ENCODE measurements around the gene AURKAIP1.

Gene AURKAIP1

DNA sequence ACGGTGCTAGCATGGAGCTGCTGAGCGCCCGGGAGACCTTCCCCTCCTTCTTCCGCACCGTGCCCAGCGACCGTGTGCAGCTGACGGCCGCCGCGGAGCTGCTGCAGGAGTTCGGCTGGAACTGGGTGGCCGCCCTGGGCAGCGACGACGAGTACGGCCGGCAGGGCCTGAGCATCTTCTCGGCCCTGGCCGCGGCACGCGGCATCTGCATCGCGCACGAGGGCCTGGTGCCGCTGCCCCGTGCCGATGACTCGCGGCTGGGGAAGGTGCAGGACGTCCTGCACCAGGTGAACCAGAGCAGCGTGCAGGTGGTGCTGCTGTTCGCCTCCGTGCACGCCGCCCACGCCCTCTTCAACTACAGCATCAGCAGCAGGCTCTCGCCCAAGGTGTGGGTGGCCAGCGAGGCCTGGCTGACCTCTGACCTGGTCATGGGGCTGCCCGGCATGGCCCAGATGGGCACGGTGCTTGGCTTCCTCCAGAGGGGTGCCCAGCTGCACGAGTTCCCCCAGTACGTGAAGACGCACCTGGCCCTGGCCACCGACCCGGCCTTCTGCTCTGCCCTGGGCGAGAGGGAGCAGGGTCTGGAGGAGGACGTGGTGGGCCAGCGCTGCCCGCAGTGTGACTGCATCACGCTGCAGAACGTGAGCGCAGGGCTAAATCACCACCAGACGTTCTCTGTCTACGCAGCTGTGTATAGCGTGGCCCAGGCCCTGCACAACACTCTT is 42.8 kb downstream of the AURKAIP1 start:
- Histone ChIP-seq H3K27me3 (ENCODE audit: insufficient read depth, low read length) (no peaks in the 10 kb centered on the region), H3K4ac (ENCODE audit: low read depth, low read length) (no peak overlapping the region), H2BK12ac (ENCODE audit: low read length) (no peak overlapping the region), H3K9ac (ENCODE audit: low read length) (no peak overlapping the region), H2AK5ac (ENCODE audit: low read length) (no peak overlapping the region), H3K18ac (ENCODE audit: low read length) (no peak overlapping the region), H2BK120ac (ENCODE audit: insufficient read depth, low read length, poor library complexity) (no peak overlapping the region), H3K14ac (ENCODE audit: low read length) (no peak overlapping the region), H4K91ac (ENCODE audit: low read depth, low read length) (no peak overlapping the region), H2AFZ (ENCODE audit: insufficient read depth, low read length, poor library complexity) (no peak overlapping the region), H4K12ac (ENCODE audit: low read depth, low read length) (no peak overlapping the region), H2BK5ac (ENCODE audit: low read depth, low read length, poor library complexity) (no peak overlapping the region), H4K8ac (ENCODE audit: low read depth, low read length) (no peak overlapping the region), H3K79me2 (ENCODE audit: control insufficient read depth, insufficient read depth, low read length, poor library complexity) (no peaks in the 10 kb centered on the region), H3K4me1 (ENCODE audit: control insufficient read depth in 1 of 2, insufficient read depth in 2 of 2, low read length in 2 of 2) (no peaks in the 10 kb centered on the region), H3K36me3 (ENCODE audit: control insufficient read depth in 1 of 2, insufficient read depth in 2 of 2, low read length in 2 of 2) (peaks cover 32 to 33% of the 10 kb centered on the region in 2 experiments), H3K27ac (ENCODE audit: low read depth, low read length) (no peak overlapping the region), H3K23ac (ENCODE audit: low read length) (no peak overlapping the region), H3K4me2 (ENCODE audit: low read length) (no peak overlapping the region), H3K9me3 (ENCODE audit: insufficient read depth, low read depth, low read length) (peaks cover 12% of the 10 kb centered on the region), H3K79me1 (ENCODE audit: low read length) (no peaks in the 10 kb centered on the region), H3K4me3 (ENCODE audit: low read depth, low read length) (no peak overlapping the region)
- DNase-seq, result peak; percentile 44 to 57
- WGBS (ENCODE audit: extremely low coverage, insufficient coverage, insufficient read length), result no CpG with 5 or more reads among the region's 57 CpGs

DNA sequence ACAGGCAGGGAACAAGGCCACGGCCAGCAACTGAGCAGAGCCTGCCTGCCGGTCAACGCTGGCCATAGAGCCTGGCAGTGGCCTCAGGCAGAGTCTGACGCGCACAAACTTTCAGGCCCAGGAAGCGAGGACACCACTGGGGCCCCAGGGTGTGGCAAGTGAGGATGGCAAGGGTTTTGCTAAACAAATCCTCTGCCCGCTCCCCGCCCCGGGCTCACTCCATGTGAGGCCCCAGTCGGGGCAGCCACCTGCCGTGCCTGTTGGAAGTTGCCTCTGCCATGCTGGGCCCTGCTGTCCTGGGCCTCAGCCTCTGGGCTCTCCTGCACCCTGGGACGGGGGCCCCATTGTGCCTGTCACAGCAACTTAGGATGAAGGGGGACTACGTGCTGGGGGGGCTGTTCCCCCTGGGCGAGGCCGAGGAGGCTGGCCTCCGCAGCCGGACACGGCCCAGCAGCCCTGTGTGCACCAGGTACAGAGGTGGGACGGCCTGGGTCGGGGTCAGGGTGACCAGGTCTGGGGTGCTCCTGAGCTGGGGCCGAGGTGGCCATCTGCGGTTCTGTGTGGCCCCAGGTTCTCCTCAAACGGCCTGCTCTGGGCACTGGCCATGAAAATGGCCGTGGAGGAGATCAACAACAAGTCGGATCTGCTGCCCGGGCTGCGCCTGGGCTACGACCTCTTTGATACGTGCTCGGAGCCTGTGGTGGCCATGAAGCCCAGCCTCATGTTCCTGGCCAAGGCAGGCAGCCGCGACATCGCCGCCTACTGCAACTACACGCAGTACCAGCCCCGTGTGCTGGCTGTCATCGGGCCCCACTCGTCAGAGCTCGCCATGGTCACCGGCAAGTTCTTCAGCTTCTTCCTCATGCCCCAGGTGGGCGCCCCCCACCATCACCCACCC is 43.7 kb downstream of the AURKAIP1 start, which contains the start of gene TAS1R3:
TSS of gene TAS1R3 (plus strand) at position 213 of the 898 bp plus-strand sequence. CDS start at position 279, 66 bp downstream.
- no peak within 1 kb of the TSS for H4K8ac ChIP-seq (ENCODE audit: low read depth, low read length)
- no peak within 1 kb of the TSS for H2BK5ac ChIP-seq (ENCODE audit: low read depth, low read length, poor library complexity)
- no peak within 1 kb of the TSS for H4K91ac ChIP-seq (ENCODE audit: low read depth, low read length)
- H4K12ac ChIP-seq (ENCODE audit: low read depth, low read length), result no peak within 1 kb of the TSS
- H3K27me3 ChIP-seq (ENCODE audit: insufficient read depth, low read length), result no peaks in the 10 kb centered on the region
- no peak within 1 kb of the TSS for H2AK5ac ChIP-seq (ENCODE audit: low read length)
- H3K23ac ChIP-seq (ENCODE audit: low read length), result no peak within 1 kb of the TSS
- no peak within 1 kb of the TSS for H3K9ac ChIP-seq (ENCODE audit: low read length)
- no peak within 1 kb of the TSS for H3K27ac ChIP-seq (ENCODE audit: low read depth, low read length)
- no peak within 1 kb of the TSS for H2BK12ac ChIP-seq (ENCODE audit: low read length)
- no peak within 1 kb of the TSS for H2BK120ac ChIP-seq (ENCODE audit: insufficient read depth, low read length, poor library complexity)
- H3K79me1 ChIP-seq (ENCODE audit: low read length), result no peaks in the 10 kb centered on the region
- no peaks in the 10 kb centered on the region for H3K4me1 ChIP-seq (ENCODE audit: control insufficient read depth in 1 of 2, insufficient read depth in 2 of 2, low read length in 2 of 2)
- no peak within 1 kb of the TSS for H3K4me2 ChIP-seq (ENCODE audit: low read length)
- H3K9me3 ChIP-seq (ENCODE audit: insufficient read depth, low read depth, low read length), result peaks cover 12% of the 10 kb centered on the region
- DNase-seq, result no peak
- H3K14ac ChIP-seq (ENCODE audit: low read length), result no peak within 1 kb of the TSS
- H3K4ac ChIP-seq (ENCODE audit: low read depth, low read length), result no peak within 1 kb of the TSS
- H3K79me2 ChIP-seq (ENCODE audit: control insufficient read depth, insufficient read depth, low read length, poor library complexity), result no peaks in the 10 kb centered on the region
- H2AFZ ChIP-seq (ENCODE audit: insufficient read depth, low read length, poor library complexity), result no peak within 1 kb of the TSS
- no peak within 1 kb of the TSS for H3K18ac ChIP-seq (ENCODE audit: low read length)
- no peak within 1 kb of the TSS for H3K4me3 ChIP-seq (ENCODE audit: low read depth, low read length)
- no CpG with 5 or more reads among the region's 41 CpGs for WGBS (ENCODE audit: extremely low coverage, insufficient coverage, insufficient read length)
- peaks cover 28 to 31% of the 10 kb centered on the region in 2 experiments for H3K36me3 ChIP-seq (ENCODE audit: control insufficient read depth in 1 of 2, insufficient read depth in 2 of 2, low read length in 2 of 2)

DNA sequence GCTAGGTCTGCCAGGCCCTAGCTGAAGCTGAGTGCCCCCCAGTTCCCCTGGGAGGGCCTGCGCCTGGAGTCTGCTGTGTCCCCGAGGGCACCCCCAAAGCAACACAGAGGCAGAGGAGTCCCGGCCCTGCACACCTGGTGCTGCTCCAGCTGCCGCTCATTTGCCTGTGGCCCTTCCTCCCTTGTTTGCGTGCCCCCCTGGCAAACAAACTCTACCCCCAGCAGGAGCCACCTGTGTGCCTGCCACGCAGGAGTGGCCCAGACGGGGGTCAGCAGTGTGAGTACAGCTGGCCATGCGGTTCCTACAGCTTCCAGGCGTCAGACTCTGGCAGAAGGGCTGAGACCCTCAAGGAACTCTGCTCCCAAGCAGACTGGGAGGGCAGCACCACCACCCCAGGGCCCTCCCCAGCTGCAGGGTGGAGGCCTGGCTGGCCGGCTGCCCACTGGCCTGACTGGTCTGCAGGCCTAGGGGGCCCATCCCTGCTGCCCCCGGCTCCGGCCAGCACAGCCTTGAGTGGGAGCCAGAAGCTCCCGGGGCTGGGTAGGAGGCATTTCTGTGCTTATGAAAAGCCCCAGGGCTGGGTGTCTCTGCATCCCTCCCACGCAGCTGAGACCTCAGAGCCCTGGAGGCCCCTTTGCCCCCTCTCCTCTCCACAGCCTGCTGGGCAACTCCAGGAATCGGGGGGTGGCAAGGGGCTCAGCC is 44.5 kb downstream of the AURKAIP1 start:
- Histone ChIP-seq H3K36me3 (ENCODE audit: control insufficient read depth in 1 of 2, insufficient read depth in 2 of 2, low read length in 2 of 2) (peaks cover 22 to 25% of the 10 kb centered on the region in 2 experiments), H3K9me3 (ENCODE audit: insufficient read depth, low read depth, low read length) (peaks cover 12% of the 10 kb centered on the region), H3K4ac (ENCODE audit: low read depth, low read length) (no peak overlapping the region), H2AK5ac (ENCODE audit: low read length) (no peak overlapping the region), H3K23ac (ENCODE audit: low read length) (no peak overlapping the region), H3K9ac (ENCODE audit: low read length) (no peak overlapping the region), H3K27me3 (ENCODE audit: insufficient read depth, low read length) (no peaks in the 10 kb centered on the region), H3K4me3 (ENCODE audit: low read depth, low read length) (no peak overlapping the region), H3K4me2 (ENCODE audit: low read length) (no peak overlapping the region), H3K79me1 (ENCODE audit: low read length) (no peaks in the 10 kb centered on the region), H3K79me2 (ENCODE audit: control insufficient read depth, insufficient read depth, low read length, poor library complexity) (peaks cover 1% of the 10 kb centered on the region), H4K91ac (ENCODE audit: low read depth, low read length) (no peak overlapping the region), H3K4me1 (ENCODE audit: control insufficient read depth in 1 of 2, insufficient read depth in 2 of 2, low read length in 2 of 2) (peaks cover 3 to 5% of the 10 kb centered on the region in 2 experiments), H2BK5ac (ENCODE audit: low read depth, low read length, poor library complexity) (no peak overlapping the region), H4K8ac (ENCODE audit: low read depth, low read length) (no peak overlapping the region), H3K27ac (ENCODE audit: low read depth, low read length) (no peak overlapping the region), H2BK120ac (ENCODE audit: insufficient read depth, low read length, poor library complexity) (no peak overlapping the region), H3K18ac (ENCODE audit: low read length) (no peak overlapping the region), H2BK12ac (ENCODE audit: low read length) (no peak overlapping the region), H4K12ac (ENCODE audit: low read depth, low read length) (no peak overlapping the region), H3K14ac (ENCODE audit: low read length) (no peak overlapping the region), H2AFZ (ENCODE audit: insufficient read depth, low read length, poor library complexity) (no peak overlapping the region)
- no peak for DNase-seq
- WGBS (ENCODE audit: extremely low coverage, insufficient coverage, insufficient read length), result no CpG with 5 or more reads among the region's 15 CpGs

Data from trophoblast cell (in vitro differentiated cells and primary cell).